Left renal cortex interstitium (tissue), 4 donors: Measurements from ENCODE around the gene SNRPE. TPM values are rescaled to one million over a fixed set of nuclear protein-coding genes. Genes with fewer than 3 reads are reported as not detected.

Source experiments
- DNase-seq, 4 donors: peaks; one replicate each; pipeline ENCODE4 v3.0.0-alpha.2; 2013; ENCODE audit warnings: low read depth in 4 of 4, low spot score in 2 of 4, missing footprints in 1 of 4
- polyA plus RNA-seq, 4 donors: library from polyadenylated mRNA; unstranded; fragments of 120-200 nt; gene quantifications; one replicate each; pipeline ENCODE4 v1.2.1, GENCODE V29; 2013; ENCODE audit not compliant: insufficient read length in 4 of 4

The SNRPE gene
- polyA plus RNA-seq, 4 donors, result 225 to 307 (median 270) TPM

- no peak for DNase-seq
These were observed 11.7 kb downstream of the SNRPE start for GRCh38 chr1:203873094-203873493.

- DNase-seq, result no peak
These were observed 17.0 kb downstream of the SNRPE start for GRCh38 chr1:203878422-203878821.

- no peak for DNase-seq
These were observed 19.2 kb downstream of the SNRPE start for GRCh38 chr1:203880606-203881005.

- DNase-seq, result no peak
These were observed 27.4 kb downstream of the SNRPE start for GRCh38 chr1:203888807-203889251.

- DNase-seq, result no peak
These were observed 30.6 kb downstream of the SNRPE start for GRCh38 chr1:203891950-203892349.

- DNase-seq, result no peak
These were observed 37.3 kb downstream of the SNRPE start for GRCh38 chr1:203898458-203899352.

GRCh38 chr1:203899353-203899716, 37.9 kb downstream of the SNRPE start:
- no peak for DNase-seq

GRCh38 chr1:203899869-203900714, 38.7 kb downstream of the SNRPE start:
- DNase-seq, result no peak

GRCh38 chr1:203901581-203901980, 40.2 kb downstream of the SNRPE start:
- no peak for DNase-seq

- DNase-seq, result no peak
These were observed 43.9 kb downstream of the SNRPE start for GRCh38 chr1:203905275-203905674.

- no peak for DNase-seq
These were observed 45.5 kb downstream of the SNRPE start for GRCh38 chr1:203906932-203907331.

GRCh38 chr1:203907901-203908300, 46.5 kb downstream of the SNRPE start:
- no peak for DNase-seq

GRCh38 chr1:203911806-203912205, 50.4 kb downstream of the SNRPE start:
- no peak for DNase-seq

GRCh38 chr1:203913073-203913521, 51.7 kb downstream of the SNRPE start:
- DNase-seq, result no peak

GRCh38 chr1:203914292-203914691, 52.9 kb downstream of the SNRPE start:
- no peak for DNase-seq

- no peak for DNase-seq
These were observed 54.4 kb downstream of the SNRPE start for GRCh38 chr1:203915811-203916210.

GRCh38 chr1:203916756-203917155, 55.4 kb downstream of the SNRPE start:
- DNase-seq, result no peak
